H9 (cell line): Measurements from ENCODE around the gene CHRNA5. TPM values are rescaled to one million over a fixed set of nuclear protein-coding genes. Genes with fewer than 3 reads are reported as not detected.
A peak's percentile ranks its signal among the peaks of the same experiment; 100 is the strongest.

Experiments
- DNase-seq: peaks from one replicate; pipeline ENCODE4 v3.0.0-alpha.2; 2017
- H2AFZ ChIP-seq: one replicate; pipeline ENCODE4 v1.6.1; 2013; ENCODE audit warnings: mild to moderate bottlenecking, low read length, control low read depth, moderate library complexity
- H2AK5ac ChIP-seq: 2 replicates; pipeline ENCODE4 v1.6.1; 2013; ENCODE audit warnings: low read length, control low read depth, mixed read lengths; ENCODE audit not compliant: insufficient read length
- H2BK120ac ChIP-seq: one replicate; pipeline ENCODE4 v1.6.1; 2013; ENCODE audit warnings: low read depth, mild to moderate bottlenecking, low read length, control low read depth, inconsistent platforms; ENCODE audit not compliant: poor library complexity, severe bottlenecking
- H2BK12ac ChIP-seq: 2 replicates; pipeline ENCODE4 v1.6.1; 2013; ENCODE audit warnings: low read length, control low read depth, mixed read lengths, low read depth; ENCODE audit not compliant: insufficient read length
- H2BK15ac ChIP-seq: 2 replicates; pipeline ENCODE4 v1.6.1; 2013; ENCODE audit warnings: low read depth, low read length, control low read depth
- H2BK20ac ChIP-seq: one replicate; pipeline ENCODE4 v1.6.1; 2013; ENCODE audit warnings: low read depth, mild to moderate bottlenecking, low read length, control low read depth, inconsistent platforms; ENCODE audit not compliant: poor library complexity, severe bottlenecking
- H2BK5ac ChIP-seq: 2 replicates; pipeline ENCODE4 v1.6.1; 2013; ENCODE audit warnings: low read length, control low read depth, mixed read lengths; ENCODE audit not compliant: insufficient read length
- H3K14ac ChIP-seq: 2 replicates; pipeline ENCODE4 v1.6.1; 2013; ENCODE audit warnings: low read length, control low read depth; ENCODE audit not compliant: insufficient read depth
- H3K18ac ChIP-seq: 2 replicates; pipeline ENCODE4 v1.6.1; 2013; ENCODE audit warnings: low read depth, mild to moderate bottlenecking, mixed read lengths, low read length, control low read depth; ENCODE audit not compliant: insufficient read length
- H3K23ac ChIP-seq: 2 replicates; pipeline ENCODE4 v1.6.1; 2013; ENCODE audit warnings: low read length, control low read depth, mixed read lengths, low read depth; ENCODE audit not compliant: insufficient read length
- H3K23me2 ChIP-seq: 2 replicates; pipeline ENCODE4 v1.6.1; 2013; ENCODE audit warnings: low read depth, mild to moderate bottlenecking, mixed read lengths, low read length, control low read depth; ENCODE audit not compliant: insufficient read length, poor library complexity, severe bottlenecking
- H3K27ac ChIP-seq: 2 replicates; pipeline ENCODE4 v1.5.1; 2013; ENCODE audit warnings: low read length, control low read depth, mixed read lengths, low read depth; ENCODE audit not compliant: insufficient read length
- H3K27me3 ChIP-seq: 2 replicates; pipeline ENCODE4 v1.6.1; 2013; ENCODE audit warnings: low read length, control low read depth, inconsistent platforms; ENCODE audit not compliant: insufficient read depth
- H3K4ac ChIP-seq: 2 replicates; pipeline ENCODE4 v1.6.1; 2013; ENCODE audit warnings: low read depth, mild to moderate bottlenecking, control low read depth, inconsistent platforms, low read length, moderate library complexity
- H3K4me1 ChIP-seq: 2 replicates; pipeline ENCODE4 v1.6.1; 2013; ENCODE audit warnings: low read length, control low read depth, inconsistent platforms; ENCODE audit not compliant: insufficient read depth
- H3K4me2 ChIP-seq: 2 replicates; pipeline ENCODE4 v1.6.1; 2013; ENCODE audit warnings: low read length, control low read depth, mixed read lengths; ENCODE audit not compliant: insufficient read length, insufficient read depth
- H3K56ac ChIP-seq: 2 replicates; pipeline ENCODE4 v1.6.1; 2013; ENCODE audit warnings: low read depth, mild to moderate bottlenecking, mixed read lengths, low read length, control low read depth; ENCODE audit not compliant: insufficient read length
- H3K79me1 ChIP-seq: 2 replicates; pipeline ENCODE4 v1.6.1; 2013; ENCODE audit warnings: low read depth, mild to moderate bottlenecking, moderate library complexity, low read length, control low read depth, inconsistent platforms; ENCODE audit not compliant: insufficient read depth, poor library complexity, severe bottlenecking
- H3K79me2 ChIP-seq: 2 replicates; pipeline ENCODE4 v1.6.1; 2013; ENCODE audit warnings: low read length, control low read depth, inconsistent platforms; ENCODE audit not compliant: insufficient read depth
- H3K9ac ChIP-seq: 2 replicates; pipeline ENCODE4 v1.6.1; 2013; ENCODE audit warnings: low read length, control low read depth, mixed read lengths; ENCODE audit not compliant: insufficient read length; ENCODE audit errors: extremely low read depth
- H3K9me3 ChIP-seq: one replicate; pipeline ENCODE4 v1.6.1; 2013; ENCODE audit warnings: low read depth, low read length, inconsistent platforms; ENCODE audit not compliant: control insufficient read depth
- H3T11ph ChIP-seq: one replicate; pipeline ENCODE4 v1.6.1; 2013; ENCODE audit warnings: mild to moderate bottlenecking, low read length, control low read depth, inconsistent platforms
- H4K20me1 ChIP-seq: one replicate; pipeline ENCODE4 v1.6.1; 2013; ENCODE audit not compliant: control insufficient read depth, insufficient read length, insufficient read depth
- H4K5ac ChIP-seq: 2 replicates; pipeline ENCODE4 v1.6.1; 2013; ENCODE audit warnings: low read depth, mild to moderate bottlenecking, mixed read lengths, low read length, control low read depth; ENCODE audit not compliant: insufficient read length
- H4K8ac ChIP-seq: replicated peaks from 2 replicates; pipeline ENCODE4 v1.6.1; 2013; ENCODE audit warnings: low read length, control low read depth, mixed read lengths, low read depth; ENCODE audit not compliant: insufficient read length
- H4K91ac ChIP-seq: 2 replicates; pipeline ENCODE4 v1.6.1; 2013; ENCODE audit warnings: low read depth, mild to moderate bottlenecking, moderate library complexity, mixed read lengths, low read length, control low read depth; ENCODE audit not compliant: insufficient read length
- H3K27ac Mint-ChIP-seq, 3 experiments: 2 replicates in 2 of 3; 3 replicates in 1 of 3; pipeline ENCODE4 v1.8.0; 2020 to 2021; ENCODE audit warnings: mixed read lengths in 3 of 3, mild to moderate bottlenecking in 1 of 3, moderate library complexity in 1 of 3
- H3K27me3 Mint-ChIP-seq: 2 replicates; pipeline ENCODE4 v1.8.0; 2021; ENCODE audit warnings: low read depth, mild to moderate bottlenecking, moderate library complexity, mixed read lengths
- H3K36me3 Mint-ChIP-seq, 3 experiments: 2 replicates in 2 of 3; 3 replicates in 1 of 3; pipeline ENCODE4 v1.8.0; 2020 to 2021; ENCODE audit warnings: low read depth in 3 of 3, mixed read lengths in 3 of 3; ENCODE audit not compliant: insufficient read depth in 1 of 3
- H3K4me1 Mint-ChIP-seq, 2 experiments: 2 replicates each; pipeline ENCODE4 v1.8.0; 2020; ENCODE audit warnings: mixed read lengths in 2 of 2
- H3K4me3 Mint-ChIP-seq, 2 experiments: 2 replicates in 1 of 2; 3 replicates in 1 of 2; pipeline ENCODE4 v1.8.0; 2020 to 2021; ENCODE audit warnings: mild to moderate bottlenecking in 2 of 2, mixed read lengths in 2 of 2, moderate library complexity in 1 of 2
- H3K9me3 Mint-ChIP-seq, 2 experiments: 2 replicates in 1 of 2; 3 replicates in 1 of 2; pipeline ENCODE4 v1.8.0; 2020; ENCODE audit warnings: mild to moderate bottlenecking in 2 of 2, mixed read lengths in 2 of 2, moderate library complexity in 1 of 2
- CTCF ChIP-seq: fragments of 200-600 bp; sonication (generic); conservative IDR thresholded peaks from 3 replicates; pipeline ENCODE4 v1.8.0; 2021; ENCODE audit warnings: antibody characterized with exemption, mild to moderate bottlenecking
- WGBS: extraction: QIAGEN DNeasy Blood & Tissue Kit; methylation state at CpG from one replicate; pipeline ENCODE4 v1.1.7; 2013; ENCODE audit warnings: missing lambda C conversion rate, low lambda C conversion rate, mixed read lengths; ENCODE audit not compliant: insufficient read length; ENCODE audit errors: extremely low coverage; 5-methylcytosine and 5-hydroxymethylcytosine counted together
- total RNA-seq: library from RNA; stranded (reverse); gene quantifications from 2 replicates; pipeline ENCODE4 v1.2.1, GENCODE V29; 2021

Gene CHRNA5
- total RNA-seq, 1 experiment from 2014 or later: 16.5 TPM

- no peaks in the 10 kb centered on the region for H3K23me2 ChIP-seq
- H2BK5ac ChIP-seq: no peak overlapping the region
- no peaks in the 10 kb centered on the region for H3K4me1 ChIP-seq
- no peak overlapping the region for H3T11ph ChIP-seq
- Mint-ChIP-seq H3K27ac (peak overlapping the region in 1 of 3 experiments; percentile 21; a peak in 1 of 7 replicates), H3K4me1 (no peaks in the 10 kb centered on the region), H3K9me3 (no peaks in the 10 kb centered on the region), H3K27me3 (no peaks in the 10 kb centered on the region), H3K4me3 (no peak overlapping the region), H3K36me3 (peaks cover 15 to 52% (median 31%) of the 10 kb centered on the region in 3 experiments; a peak in 5 of 7 replicates)
- no peak overlapping the region for H4K91ac ChIP-seq
- H2AK5ac ChIP-seq: no peak overlapping the region
- no peak overlapping the region for H2BK12ac ChIP-seq
- no peak overlapping the region for H3K4me2 ChIP-seq
- no peak overlapping the region for H4K5ac ChIP-seq
- no peaks in the 10 kb centered on the region for H3K27me3 ChIP-seq
- no peak overlapping the region for H3K23ac ChIP-seq
- H4K20me1 ChIP-seq: no peaks in the 10 kb centered on the region
- H2BK120ac ChIP-seq: no peak overlapping the region
- no peak overlapping the region for H4K8ac ChIP-seq
- H3K18ac ChIP-seq: no peak overlapping the region
- no peak overlapping the region for H3K9ac ChIP-seq
- no peak overlapping the region for H2BK15ac ChIP-seq
- no peak for TF ChIP-seq CTCF
- H3K9me3 ChIP-seq: no peaks in the 10 kb centered on the region
- no peak overlapping the region for H3K27ac ChIP-seq
- H2BK20ac ChIP-seq: no peak overlapping the region
- no peak overlapping the region for H3K4ac ChIP-seq
- WGBS: no CpG with 5 or more reads among the region's 3 CpGs
- H3K79me2 ChIP-seq: no peaks in the 10 kb centered on the region
- DNase-seq: no peak
- H3K79me1 ChIP-seq: no peaks in the 10 kb centered on the region
- H3K56ac ChIP-seq: no peak overlapping the region
- no peak overlapping the region for H3K14ac ChIP-seq
- H2AFZ ChIP-seq: no peak overlapping the region
Measured at GRCh38 chr15:78550815-78551214, 14.5 kb upstream of the CHRNA5 start.
